CD4-positive, alpha-beta T cell (primary cell): ENCODE measurements around the gene PARM1. TPM values are rescaled to one million over a fixed set of nuclear protein-coding genes. Genes with fewer than 3 reads are reported as not detected.

ENCODE experiments used
- ATAC-seq: fragments of 200-7000 bp; cut with Tn5 transposase; one replicate; pipeline ENCODE4 v1.10.0; 2022; ENCODE audit warnings: mild to moderate bottlenecking; ENCODE audit not compliant: poor library complexity
- CTCF ChIA-PET: fragments of 350-600 bp; sonication (Branson Sonifier 250); formaldehyde crosslinking; loops from one replicate; lab custom pipeline; 2021; ENCODE audit warnings: antibody characterized with exemption, inconsistent platforms; lab: Charles Lee
- POLR2A ChIA-PET: fragments of 350-600 bp; sonication (Branson Sonifier 250); formaldehyde crosslinking; loops from one replicate; lab custom pipeline; 2021; ENCODE audit warnings: antibody characterized with exemption, inconsistent platforms; lab: Charles Lee
- DNase-seq, 14 experiments: peaks; one replicate each; pipeline ENCODE4 v3.0.0-alpha.2; 2013 to 2020; ENCODE audit warnings: mixed read lengths in 2 of 14
- H3K27ac ChIP-seq, 2 donors: one replicate each; pipeline versions ENCODE4 v1.5.1 to v1.7.0; 2013; ENCODE audit warnings: low read length in 2 of 2, low read depth in 1 of 2, mild to moderate bottlenecking in 1 of 2
- H3K27me3 ChIP-seq, 2 experiments: 1 replicate in 1 of 2; 2 replicates in 1 of 2; pipeline versions ENCODE4 v1.6.1 to v1.7.0; 2013; ENCODE audit warnings: low read length in 2 of 2, control low read depth in 1 of 2, mild to moderate bottlenecking in 1 of 2, moderate library complexity in 1 of 2; ENCODE audit not compliant: insufficient read depth in 2 of 2, control insufficient read depth in 1 of 2
- H3K36me3 ChIP-seq: one replicate; pipeline ENCODE4 v1.6.1; 2013; ENCODE audit warnings: low read length, control low read depth; ENCODE audit not compliant: insufficient read depth
- H3K4me1 ChIP-seq: one replicate; pipeline ENCODE4 v1.6.1; 2013; ENCODE audit warnings: low read length, control low read depth; ENCODE audit not compliant: insufficient read depth
- H3K4me3 ChIP-seq: one replicate; pipeline ENCODE4 v1.5.1; 2013; ENCODE audit warnings: mild to moderate bottlenecking, low read length, moderate library complexity
- H3K9me3 ChIP-seq, 2 experiments: 1 replicate in 1 of 2; 2 replicates in 1 of 2; pipeline versions ENCODE4 v1.6.1 to v1.7.0; 2013; ENCODE audit warnings: low read length in 2 of 2, mild to moderate bottlenecking in 2 of 2, control low read depth in 1 of 2, moderate library complexity in 1 of 2; ENCODE audit not compliant: control insufficient read depth in 1 of 2, insufficient read depth in 1 of 2
- H3K27ac Mint-ChIP-seq: one replicate; pipeline ENCODE4 v1.8.0; 2020; ENCODE audit warnings: mixed read lengths
- H3K27me3 Mint-ChIP-seq: one replicate; pipeline ENCODE4 v1.8.0; 2021; ENCODE audit warnings: mixed read lengths
- H3K36me3 Mint-ChIP-seq: one replicate; pipeline ENCODE4 v1.8.0; 2021; ENCODE audit warnings: low read depth, mixed read lengths
- H3K4me1 Mint-ChIP-seq: one replicate; pipeline ENCODE4 v1.8.0; 2021; ENCODE audit warnings: low read depth, mixed read lengths
- H3K4me3 Mint-ChIP-seq: one replicate; pipeline ENCODE4 v1.8.0; 2020; ENCODE audit warnings: mild to moderate bottlenecking, mixed read lengths
- H3K9me3 Mint-ChIP-seq: one replicate; pipeline ENCODE4 v1.8.0; 2020; ENCODE audit warnings: mixed read lengths
- CTCF ChIP-seq: fragments of 200-600 bp; IDR thresholded peaks from one replicate; pipeline ENCODE4 v1.8.0; 2022; ENCODE audit warnings: antibody characterized with exemption, mild to moderate bottlenecking
- intact Hi-C, 2 experiments: fragments of 100-400 bp; cut with DNase I in 1 of 2; cut with micrococcal nuclease in 1 of 2; formaldehyde crosslinking; loops; one replicate each; pipeline versions ENCODE4 v1.15.1 to v1.9.0; 2023 to 2025; cut with DNase I, micrococcal nuclease
- total RNA-seq, 174 experiments: library from RNA in 2 of 174; stranded (reverse) in 2 of 174; gene quantifications; one replicate each; pipeline ENCODE4 v1.2.3 and lab custom pipeline; 2021 to 2026

The PARM1 gene
- total RNA-seq, 2 experiments from 2014 or later, result 0.05 to 0.06 TPM

GRCh38 chr4:74996996-74997395 is 64.1 kb downstream of the PARM1 start:
- ChIA-PET POLR2A (no interaction called here), CTCF (no interaction called here)
- Histone ChIP-seq H3K9me3 (no peaks in the 10 kb centered on the region), H3K36me3 (no peaks in the 10 kb centered on the region), H3K4me1 (no peaks in the 10 kb centered on the region), H3K27me3 (no peaks in the 10 kb centered on the region), H3K4me3 (no peak overlapping the region), H3K27ac (no peak overlapping the region)
- DNase-seq, result no peak
- no peaks in the 10 kb centered on the region for H3K4me1 Mint-ChIP-seq
- H3K36me3 Mint-ChIP-seq, result no peaks in the 10 kb centered on the region
- H3K27me3 Mint-ChIP-seq, result no peaks in the 10 kb centered on the region
- TF ChIP-seq CTCF, result no peak
- H3K4me3 Mint-ChIP-seq, result no peak overlapping the region
- no peak overlapping the region for H3K27ac Mint-ChIP-seq
- ATAC-seq, result no peak
- intact Hi-C loops, result no loop called here
- no peaks in the 10 kb centered on the region for H3K9me3 Mint-ChIP-seq

GRCh38 chr4:74997948-74998729 is 65.2 kb downstream of the PARM1 start:
- H3K36me3 Mint-ChIP-seq, result no peaks in the 10 kb centered on the region

GRCh38 chr4:74999714-75000309 is 66.9 kb downstream of the PARM1 start:
- Mint-ChIP-seq H3K27ac (no peak overlapping the region), H3K36me3 (no peaks in the 10 kb centered on the region), H3K9me3 (no peaks in the 10 kb centered on the region), H3K27me3 (no peaks in the 10 kb centered on the region), H3K4me1 (no peaks in the 10 kb centered on the region), H3K4me3 (no peak overlapping the region)
- Histone ChIP-seq H3K27me3 (no peaks in the 10 kb centered on the region), H3K36me3 (no peaks in the 10 kb centered on the region), H3K4me1 (no peaks in the 10 kb centered on the region), H3K27ac (no peak overlapping the region), H3K9me3 (peaks cover 0 to 4% of the 10 kb centered on the region in 2 experiments), H3K4me3 (no peak overlapping the region)
- CTCF ChIA-PET, result no interaction called here
- TF ChIP-seq CTCF, result no peak
- ATAC-seq (no peak), DNase-seq (no peak)
- intact Hi-C loops, result no loop called here
- POLR2A ChIA-PET, result no interaction called here

More at GRCh38 chr4:74997948-74998729, 65.2 kb downstream of the PARM1 start:
- CTCF ChIA-PET, result no interaction called here
- Mint-ChIP-seq H3K4me3 (no peak overlapping the region), H3K9me3 (no peaks in the 10 kb centered on the region), H3K27me3 (no peaks in the 10 kb centered on the region), H3K27ac (no peak overlapping the region), H3K4me1 (no peaks in the 10 kb centered on the region)
- Histone ChIP-seq H3K36me3 (no peaks in the 10 kb centered on the region), H3K27ac (no peak overlapping the region), H3K9me3 (peaks cover 0 to 4% of the 10 kb centered on the region in 2 experiments), H3K4me1 (no peaks in the 10 kb centered on the region), H3K27me3 (no peaks in the 10 kb centered on the region), H3K4me3 (no peak overlapping the region)
- DNase-seq, result no peak
- POLR2A ChIA-PET, result no interaction called here
- ATAC-seq, result no peak
- no peak for TF ChIP-seq CTCF
- intact Hi-C loops, result no loop called here
